ENCODE data around the gene KCNH6. TPM values are rescaled to one million over a fixed set of nuclear protein-coding genes. Genes with fewer than 3 reads are reported as not detected.
A peak's percentile ranks its signal among the peaks of the same experiment; 100 is the strongest.

The KCNH6 gene
- total RNA-seq, 1 experiment from 2014 or later: 1.6 TPM

- no peak overlapping the region for H3K9ac ChIP-seq (ENCODE audit: extremely low read depth, insufficient read length, low read length)
- WGBS (ENCODE audit: extremely low coverage, insufficient read length, low lambda C conversion rate): no CpG with 5 or more reads among the region's 16 CpGs
These were observed 44.2 kb upstream of the KCNH6 start for GRCh38 chr17:63478814-63479494.

More at GRCh38 chr17:63478814-63479494, 44.2 kb upstream of the KCNH6 start:
- Histone ChIP-seq H3K23me2 (ENCODE audit: insufficient read length, low read depth, low read length, poor library complexity, severe bottlenecking) (peaks cover 13% of the 10 kb centered on the region), H3K56ac (ENCODE audit: insufficient read length, low read depth, low read length) (no peak overlapping the region), H2AFZ (ENCODE audit: low read length) (no peak overlapping the region), H3K79me1 (ENCODE audit: insufficient read depth, low read depth, low read length, poor library complexity, severe bottlenecking) (no peaks in the 10 kb centered on the region), H3T11ph (ENCODE audit: low read length) (no peak overlapping the region), H3K4me1 (ENCODE audit: insufficient read depth, low read length) (no peaks in the 10 kb centered on the region; the same call in 1 of the 2 replicates), H4K8ac (replicated peaks; ENCODE audit: insufficient read length, low read depth, low read length) (no peak overlapping the region), H2BK5ac (ENCODE audit: insufficient read length, low read length) (no peak overlapping the region), H3K4ac (ENCODE audit: low read depth, low read length) (no peak overlapping the region), H3K14ac (ENCODE audit: insufficient read depth, low read length) (no peak overlapping the region), H4K91ac (ENCODE audit: insufficient read length, low read depth, low read length) (no peak overlapping the region), H4K20me1 (ENCODE audit: control insufficient read depth, insufficient read depth, insufficient read length) (no peaks in the 10 kb centered on the region), H2AK5ac (ENCODE audit: insufficient read length, low read length) (no peak overlapping the region), H3K18ac (ENCODE audit: insufficient read length, low read depth, low read length) (no peak overlapping the region), H2BK20ac (ENCODE audit: low read depth, low read length, poor library complexity, severe bottlenecking) (no peak overlapping the region), H2BK120ac (ENCODE audit: low read depth, low read length, poor library complexity, severe bottlenecking) (no peak overlapping the region), H3K79me2 (ENCODE audit: insufficient read depth, low read length) (no peaks in the 10 kb centered on the region), H3K4me2 (ENCODE audit: insufficient read depth, insufficient read length, low read length) (no peak overlapping the region), H3K27me3 (ENCODE audit: insufficient read depth, low read length) (no peaks in the 10 kb centered on the region; the same call in 1 of the 2 replicates), H4K5ac (ENCODE audit: insufficient read length, low read depth, low read length) (no peak overlapping the region), H3K9me3 (ENCODE audit: control insufficient read depth, low read depth, low read length) (no peaks in the 10 kb centered on the region), H3K23ac (ENCODE audit: insufficient read length, low read depth, low read length) (no peak overlapping the region), H2BK15ac (ENCODE audit: low read depth, low read length) (no peak overlapping the region), H3K27ac (ENCODE audit: insufficient read length, low read depth, low read length) (no peak overlapping the region), H2BK12ac (ENCODE audit: insufficient read length, low read depth, low read length) (no peak overlapping the region)
- Mint-ChIP-seq H3K4me1 (peaks cover 19 to 34% of the 10 kb centered on the region in 2 experiments), H3K9me3 (no peaks in the 10 kb centered on the region), H3K27ac (no peak overlapping the region; a peak in 1 of 7 replicates), H3K27me3 (ENCODE audit: low read depth) (peaks cover 37% of the 10 kb centered on the region), H3K4me3 (peak overlapping the region in 1 of 2 experiments; percentile 21; a peak in 2 of 5 replicates), H3K36me3 (ENCODE audit: insufficient read depth in 1 of 3, low read depth in 3 of 3) (no peaks in the 10 kb centered on the region)
- peak; percentile 89 for TF ChIP-seq CTCF (conservative IDR thresholded peaks at IDR 0.05)
- peak; percentile 96 for DNase-seq

Measured in H9 (cell line).